ENCODE results near the gene SLC41A3. TPM values are rescaled to one million over a fixed set of nuclear protein-coding genes. Genes with fewer than 3 reads are reported as not detected.

The SLC41A3 gene
- total RNA-seq, 1 experiment from 2014 or later: 35.5 TPM

DNA sequence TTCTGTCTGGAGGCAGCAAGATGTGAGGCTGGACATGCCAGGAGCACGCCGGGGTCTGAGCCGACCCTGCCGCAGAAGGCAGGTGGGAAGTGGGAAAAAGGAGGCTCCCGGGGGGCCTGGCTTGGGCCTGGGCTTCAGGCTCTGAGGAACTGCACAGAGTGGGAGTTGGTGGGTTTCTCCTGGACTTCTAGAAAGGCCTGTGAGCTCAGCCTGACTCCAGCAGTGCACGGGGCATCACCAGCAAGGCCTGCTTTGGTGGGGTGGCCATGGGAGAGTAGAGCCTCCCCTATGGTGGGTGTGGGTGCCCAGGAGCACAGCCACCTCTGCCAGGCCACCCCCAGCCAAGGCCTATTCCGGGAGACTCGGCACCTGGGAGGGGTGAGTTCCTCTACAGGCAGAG lies 18.1 kb upstream of the SLC41A3 start:
- Histone ChIP-seq H3K4me2 (ENCODE audit: insufficient read depth, insufficient read length, low read length) (no peak overlapping the region), H4K8ac (replicated peaks; ENCODE audit: insufficient read length, low read depth, low read length) (no peak overlapping the region), H3T11ph (ENCODE audit: low read length) (no peak overlapping the region), H3K4me1 (ENCODE audit: insufficient read depth, low read length) (no peaks in the 10 kb centered on the region), H4K20me1 (ENCODE audit: control insufficient read depth, insufficient read depth, insufficient read length) (no peaks in the 10 kb centered on the region), H3K14ac (ENCODE audit: insufficient read depth, low read length) (no peak overlapping the region), H3K79me1 (ENCODE audit: insufficient read depth, low read depth, low read length, poor library complexity, severe bottlenecking) (no peaks in the 10 kb centered on the region), H3K9ac (ENCODE audit: extremely low read depth, insufficient read length, low read length) (no peak overlapping the region), H3K23me2 (ENCODE audit: insufficient read length, low read depth, low read length, poor library complexity, severe bottlenecking) (no peaks in the 10 kb centered on the region), H3K79me2 (ENCODE audit: insufficient read depth, low read length) (no peaks in the 10 kb centered on the region), H2BK12ac (ENCODE audit: insufficient read length, low read depth, low read length) (no peak overlapping the region), H2BK5ac (ENCODE audit: insufficient read length, low read length) (no peak overlapping the region), H2AFZ (ENCODE audit: low read length) (no peak overlapping the region), H3K9me3 (ENCODE audit: control insufficient read depth, low read depth, low read length) (peaks cover 8% of the 10 kb centered on the region), H2BK15ac (ENCODE audit: low read depth, low read length) (no peak overlapping the region), H2AK5ac (ENCODE audit: insufficient read length, low read length) (no peak overlapping the region), H3K4ac (ENCODE audit: low read depth, low read length) (no peak overlapping the region), H3K27ac (ENCODE audit: insufficient read length, low read depth, low read length) (no peak overlapping the region), H3K56ac (ENCODE audit: insufficient read length, low read depth, low read length) (no peak overlapping the region), H2BK20ac (ENCODE audit: low read depth, low read length, poor library complexity, severe bottlenecking) (no peak overlapping the region), H4K91ac (ENCODE audit: insufficient read length, low read depth, low read length) (no peak overlapping the region), H3K18ac (ENCODE audit: insufficient read length, low read depth, low read length) (no peak overlapping the region), H2BK120ac (ENCODE audit: low read depth, low read length, poor library complexity, severe bottlenecking) (no peak overlapping the region), H4K5ac (ENCODE audit: insufficient read length, low read depth, low read length) (no peak overlapping the region), H3K23ac (ENCODE audit: insufficient read length, low read depth, low read length) (no peak overlapping the region), H3K27me3 (ENCODE audit: insufficient read depth, low read length) (no peaks in the 10 kb centered on the region)
- H3K36me3 Mint-ChIP-seq (ENCODE audit: insufficient read depth in 1 of 3, low read depth in 3 of 3): peaks cover 0 to 2% (median 1%) of the 10 kb centered on the region in 3 experiments; a peak in 3 of 7 replicates
- WGBS (ENCODE audit: extremely low coverage, insufficient read length, low lambda C conversion rate): no CpG with 5 or more reads among the region's 8 CpGs
- no peak for DNase-seq
- H3K4me3 Mint-ChIP-seq: peak overlapping the region in 1 of 2 experiments; percentile 44; a peak in 1 of 5 replicates
- TF ChIP-seq, protein P1, sequence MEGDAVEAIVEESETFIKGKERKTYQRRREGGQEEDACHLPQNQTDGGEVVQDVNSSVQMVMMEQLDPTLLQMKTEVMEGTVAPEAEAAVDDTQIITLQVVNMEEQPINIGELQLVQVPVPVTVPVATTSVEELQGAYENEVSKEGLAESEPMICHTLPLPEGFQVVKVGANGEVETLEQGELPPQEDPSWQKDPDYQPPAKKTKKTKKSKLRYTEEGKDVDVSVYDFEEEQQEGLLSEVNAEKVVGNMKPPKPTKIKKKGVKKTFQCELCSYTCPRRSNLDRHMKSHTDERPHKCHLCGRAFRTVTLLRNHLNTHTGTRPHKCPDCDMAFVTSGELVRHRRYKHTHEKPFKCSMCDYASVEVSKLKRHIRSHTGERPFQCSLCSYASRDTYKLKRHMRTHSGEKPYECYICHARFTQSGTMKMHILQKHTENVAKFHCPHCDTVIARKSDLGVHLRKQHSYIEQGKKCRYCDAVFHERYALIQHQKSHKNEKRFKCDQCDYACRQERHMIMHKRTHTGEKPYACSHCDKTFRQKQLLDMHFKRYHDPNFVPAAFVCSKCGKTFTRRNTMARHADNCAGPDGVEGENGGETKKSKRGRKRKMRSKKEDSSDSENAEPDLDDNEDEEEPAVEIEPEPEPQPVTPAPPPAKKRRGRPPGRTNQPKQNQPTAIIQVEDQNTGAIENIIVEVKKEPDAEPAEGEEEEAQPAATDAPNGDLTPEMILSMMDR (conservative IDR thresholded peaks at IDR 0.05): no peak
- peaks cover 7 to 8% of the 10 kb centered on the region in 2 experiments for H3K9me3 Mint-ChIP-seq
- H3K27me3 Mint-ChIP-seq (ENCODE audit: low read depth): no peaks in the 10 kb centered on the region; the same call in 1 of the 2 replicates
- H3K27ac Mint-ChIP-seq: no peak overlapping the region
- 0 out of 4 replicates have a peak, but pooled peaks cover 0 to 3% of the 10 kb centered on the region in 2 experiments for H3K4me1 Mint-ChIP-seq
